Hair follicular keratinocyte (primary cell): Measurements from ENCODE around the gene PLD2. TPM values are rescaled to one million over a fixed set of nuclear protein-coding genes. Genes with fewer than 3 reads are reported as not detected.

ENCODE experiments used
- total RNA-seq: library from RNA; depleted of rRNA; stranded (reverse); fragments of >200 nt; gene quantifications from 2 replicates; pipeline ENCODE4 v1.2.3, GENCODE V29; 2015

The PLD2 gene
- 19.6 and 23.9 TPM in 2 replicates for total RNA-seq

DNA sequence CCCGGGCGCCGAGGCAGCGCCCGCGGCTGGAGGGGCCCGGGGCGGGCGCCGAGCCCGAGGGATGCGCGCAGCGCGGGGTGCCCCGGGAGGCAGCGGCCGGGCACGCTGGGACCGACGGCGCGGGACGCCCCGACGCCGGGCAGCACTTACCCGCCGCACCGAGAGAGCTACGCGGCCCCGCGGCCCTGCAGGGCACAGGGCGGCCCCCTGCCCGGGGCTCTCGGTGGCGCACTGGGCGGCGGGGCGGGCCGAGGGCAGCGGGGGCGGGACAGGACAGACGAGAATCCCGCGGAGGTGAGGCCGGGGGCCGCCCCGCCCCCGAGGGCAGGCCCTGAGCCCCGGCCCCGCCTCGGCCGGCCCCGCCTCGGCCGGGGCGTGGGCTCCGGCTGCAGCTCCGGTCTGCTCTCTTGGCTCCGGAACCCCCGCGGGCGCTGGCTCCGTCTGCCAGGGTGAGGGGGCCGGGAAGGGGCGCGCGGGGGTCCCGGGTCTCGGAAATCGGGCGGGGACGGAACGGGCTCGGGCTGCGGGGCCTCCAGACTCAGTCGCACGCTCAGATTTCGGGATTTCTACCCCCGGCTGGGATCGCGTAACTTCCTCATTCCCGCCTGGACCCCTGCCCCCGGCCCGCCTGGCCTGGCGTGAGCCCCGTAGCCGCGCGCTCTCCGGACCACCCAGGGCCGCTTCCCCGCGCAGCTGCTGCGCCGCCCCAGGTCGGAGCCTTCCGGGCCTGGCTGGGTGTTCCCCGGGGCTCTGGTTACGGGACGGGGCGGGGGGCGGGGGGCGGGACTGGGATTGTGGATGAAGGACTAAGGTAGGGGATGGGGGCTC lies at the start of gene PLD2:
Gene PLD2 (plus strand): TSS at position 376 of the 828 bp plus-strand sequence. CDS start 621 bp downstream, outside the sequence.

DNA sequence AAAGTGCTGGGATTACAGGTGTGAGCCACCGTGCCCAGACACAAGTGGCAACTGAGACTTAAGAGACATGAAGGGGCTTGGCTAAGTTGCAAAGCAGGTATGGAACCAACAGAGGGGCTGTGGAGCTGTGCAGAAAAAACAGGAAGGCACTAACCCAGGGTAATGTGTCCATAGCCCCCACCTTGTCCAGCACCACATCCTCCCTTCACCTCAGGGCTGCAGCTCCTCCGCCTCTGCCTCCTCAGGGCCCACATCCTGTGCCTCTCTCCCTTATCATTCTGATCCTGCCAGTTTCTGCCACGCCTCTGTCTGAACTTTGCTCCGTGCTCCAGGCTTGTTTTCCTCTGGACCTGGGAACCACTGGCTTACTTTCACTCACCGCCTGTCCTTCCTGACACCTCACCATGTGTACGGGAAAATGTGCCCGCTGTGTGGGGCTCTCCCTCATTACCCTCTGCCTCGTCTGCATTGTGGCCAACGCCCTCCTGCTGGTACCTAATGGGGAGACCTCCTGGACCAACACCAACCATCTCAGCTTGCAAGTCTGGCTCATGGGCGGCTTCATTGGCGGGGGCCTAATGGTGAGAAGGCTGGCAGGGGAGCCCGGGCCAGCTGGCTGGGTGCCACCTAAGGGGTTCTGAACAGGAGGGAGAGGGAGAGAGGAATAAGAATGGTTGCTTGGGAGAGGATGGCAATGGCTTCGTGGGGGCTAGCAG lies 35.3 kb upstream of the PLD2 start, which contains the start of gene TM4SF5:
Gene TM4SF5 (plus strand): TSS at position 368 of the 716 bp plus-strand sequence. CDS start 37 bp downstream, at position 405.

GRCh38 chr17:4786106-4786511 lies 20.8 kb upstream of the PLD2 start, which contains the start of gene VMO1:
TSS of gene VMO1 (minus strand) at chr17:4786364. CDS start at chr17:4786352, 12 bp downstream.

DNA sequence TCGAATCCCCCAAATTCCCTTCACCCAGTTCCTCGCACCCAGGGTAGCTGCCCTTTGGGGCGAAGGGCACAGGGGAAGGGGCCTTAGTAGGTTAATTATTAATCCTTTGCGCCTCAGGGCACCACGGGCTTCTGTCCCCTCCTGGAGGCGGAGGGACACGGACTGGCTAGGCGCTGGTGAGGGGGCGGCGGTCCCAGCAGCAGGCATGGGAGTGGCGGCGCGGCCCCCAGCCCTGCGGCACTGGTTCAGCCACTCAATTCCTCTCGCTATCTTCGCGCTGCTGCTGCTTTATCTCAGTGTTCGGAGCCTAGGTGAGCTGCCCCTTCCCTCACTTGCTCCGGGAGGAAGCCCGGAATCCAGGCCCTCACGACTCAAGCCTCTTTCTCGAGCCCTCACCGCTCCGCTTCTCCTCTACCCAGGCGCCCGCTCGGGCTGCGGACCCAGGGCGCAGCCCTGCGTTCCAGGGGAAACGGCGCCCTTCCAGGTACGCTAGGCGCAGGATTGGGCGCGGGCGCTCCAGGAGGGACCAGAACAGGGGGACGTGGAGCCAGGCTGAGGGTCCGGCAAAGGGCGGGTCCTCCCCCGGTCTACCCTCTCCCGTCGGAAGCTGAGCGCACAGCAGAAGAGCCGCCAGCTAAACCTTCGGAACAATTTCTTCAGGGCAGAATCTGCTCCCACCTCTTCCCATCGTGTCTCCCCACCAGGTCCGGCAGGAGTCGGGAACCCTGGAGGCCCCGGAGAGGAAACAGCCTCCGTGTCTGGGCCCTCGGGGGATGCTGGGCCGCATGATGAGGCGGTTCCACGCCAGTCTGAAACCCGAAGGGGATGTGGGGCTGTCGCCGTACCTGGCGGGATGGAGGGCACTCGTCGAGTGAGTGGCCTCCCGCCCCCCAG lies 17.9 kb upstream of the PLD2 start, which contains the start of gene GLTPD2:
Gene GLTPD2 (plus strand): TSS at position 158 of the 894 bp plus-strand sequence. CDS start 48 bp downstream, at position 206.

DNA sequence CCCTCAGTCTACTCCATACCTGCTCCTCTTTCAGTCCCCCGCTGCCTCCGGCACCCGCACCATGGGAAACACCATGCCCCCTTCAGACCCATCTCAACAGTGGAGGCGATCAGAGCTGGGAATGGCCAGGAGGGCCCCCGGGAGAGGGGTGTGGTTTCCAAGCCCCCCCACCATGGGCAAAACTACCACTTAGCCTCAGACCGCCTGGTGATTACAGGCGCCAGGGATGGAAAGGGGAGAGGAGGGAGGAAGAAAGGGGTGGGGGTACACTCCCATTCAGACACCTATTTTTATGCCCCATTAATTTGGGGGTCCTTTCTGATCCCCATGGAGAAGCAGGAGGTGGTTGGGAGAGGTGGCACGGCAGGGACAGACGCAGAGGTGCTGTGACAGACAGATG lies 4.7 kb upstream of the PLD2 start, which contains the start of gene C17orf114:
Gene C17orf114 (minus strand): TSS at position 101 of the 400 bp plus-strand sequence.

GRCh38 chr17:4833178-4833940 lies 26.4 kb downstream of the PLD2 start, which contains the start of gene MINK1:
TSS of gene MINK1 (plus strand) at chr17:4833340. CDS start at chr17:4833584, 244 bp downstream.

Other genes starting within 250 kb of the PLD2 start
- gene GGT6, start 246.6 kb upstream of the PLD2 start, total RNA-seq, result 0.08 TPM in 2 replicates
- not detected in 2 replicates for gene SMTNL2, start 222.6 kb upstream of the PLD2 start, total RNA-seq
- not detected in 2 replicates for gene ALOX15, start 165.5 kb upstream of the PLD2 start, total RNA-seq
- gene PELP1, start 103.0 kb upstream of the PLD2 start, total RNA-seq, result 21.2 and 40.7 TPM in 2 replicates
- gene ARRB2, start 96.5 kb upstream of the PLD2 start, total RNA-seq, result 10.9 and 13.2 TPM in 2 replicates
- gene MED11, start 75.7 kb upstream of the PLD2 start, total RNA-seq, result 26.4 and 40.1 TPM in 2 replicates
- 0.08 and 0.11 TPM in 2 replicates for gene ZMYND15, start 67.3 kb upstream of the PLD2 start, total RNA-seq
- 1.9 and 14.8 TPM in 2 replicates for gene CXCL16, start 67.2 kb upstream of the PLD2 start, total RNA-seq
- gene TM4SF5, start 35.3 kb upstream of the PLD2 start, total RNA-seq, result not detected in 2 replicates
- 0.31 TPM in 1 of 2 replicates, not detected in the other for gene VMO1, start 20.8 kb upstream of the PLD2 start, total RNA-seq
- gene GLTPD2, start 18.2 kb upstream of the PLD2 start, total RNA-seq, result not detected in 2 replicates
- gene PSMB6, start 11.0 kb upstream of the PLD2 start, total RNA-seq, result 272 and 338 TPM in 2 replicates
- 43.4 and 65.6 TPM in 2 replicates for gene MINK1, start 26.2 kb downstream of the PLD2 start, total RNA-seq
- 1.1 and 2.2 TPM in 2 replicates for gene C17orf107, start 92.4 kb downstream of the PLD2 start, total RNA-seq
- not detected in 2 replicates for gene CHRNE, start 95.9 kb downstream of the PLD2 start, total RNA-seq
- not detected in 2 replicates for gene GP1BA, start 125.1 kb downstream of the PLD2 start, total RNA-seq
- 53.0 and 63.6 TPM in 2 replicates for gene SLC25A11, start 132.9 kb downstream of the PLD2 start, total RNA-seq
- gene RNF167, start 133.1 kb downstream of the PLD2 start, total RNA-seq, result 50.5 and 60.4 TPM in 2 replicates
- 1,881 and 2,020 TPM in 2 replicates for gene PFN1, start 141.4 kb downstream of the PLD2 start, total RNA-seq
- gene ENO3, start 144.0 kb downstream of the PLD2 start, total RNA-seq, result 0.61 and 0.86 TPM in 2 replicates
- gene SPAG7, start 160.7 kb downstream of the PLD2 start, total RNA-seq, result 64.0 and 77.2 TPM in 2 replicates
- 9.7 and 22.2 TPM in 2 replicates for gene CAMTA2, start 180.5 kb downstream of the PLD2 start, total RNA-seq
- 0.08 TPM in 1 of 2 replicates, not detected in the other for gene INCA1, start 190.4 kb downstream of the PLD2 start, total RNA-seq
- gene KIF1C, start 190.8 kb downstream of the PLD2 start, total RNA-seq, result 73.7 and 76.2 TPM in 2 replicates
- gene SLC52A1, start 228.3 kb downstream of the PLD2 start, total RNA-seq, result 0.08 and 0.62 TPM in 2 replicates